Measurements from ENCODE around the gene S1PR4. TPM values are rescaled to one million over a fixed set of nuclear protein-coding genes. Genes with fewer than 3 reads are reported as not detected.
"Not testable (repeated sequence)": the region's sequence is repeated elsewhere in the genome, so short reads cannot be mapped to it uniquely, and the experiment has no call there.

S1PR4 gene
- total RNA-seq, 1 donor from 2014 or later, result 0.26 TPM

DNA sequence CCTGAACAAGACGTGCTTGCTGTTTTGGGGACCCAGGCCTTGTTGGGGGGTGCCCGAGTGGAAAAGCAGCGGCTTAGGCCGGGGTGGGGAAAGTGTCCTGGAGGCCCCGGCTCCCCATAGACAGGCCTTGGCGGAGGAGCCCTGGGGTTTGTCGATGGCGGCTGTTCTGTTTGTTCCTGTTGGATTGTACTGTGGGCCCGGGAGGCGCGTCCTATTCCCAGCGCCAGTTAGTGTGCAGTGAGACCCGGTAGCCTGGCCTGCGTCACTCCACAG, 18.3 kb downstream of the S1PR4 start:
- H3K27me3 ChIP-seq (ENCODE audit: control insufficient read depth, insufficient read depth, low read length), result no peaks in the 10 kb centered on the region
- TF ChIP-seq, protein P1, sequence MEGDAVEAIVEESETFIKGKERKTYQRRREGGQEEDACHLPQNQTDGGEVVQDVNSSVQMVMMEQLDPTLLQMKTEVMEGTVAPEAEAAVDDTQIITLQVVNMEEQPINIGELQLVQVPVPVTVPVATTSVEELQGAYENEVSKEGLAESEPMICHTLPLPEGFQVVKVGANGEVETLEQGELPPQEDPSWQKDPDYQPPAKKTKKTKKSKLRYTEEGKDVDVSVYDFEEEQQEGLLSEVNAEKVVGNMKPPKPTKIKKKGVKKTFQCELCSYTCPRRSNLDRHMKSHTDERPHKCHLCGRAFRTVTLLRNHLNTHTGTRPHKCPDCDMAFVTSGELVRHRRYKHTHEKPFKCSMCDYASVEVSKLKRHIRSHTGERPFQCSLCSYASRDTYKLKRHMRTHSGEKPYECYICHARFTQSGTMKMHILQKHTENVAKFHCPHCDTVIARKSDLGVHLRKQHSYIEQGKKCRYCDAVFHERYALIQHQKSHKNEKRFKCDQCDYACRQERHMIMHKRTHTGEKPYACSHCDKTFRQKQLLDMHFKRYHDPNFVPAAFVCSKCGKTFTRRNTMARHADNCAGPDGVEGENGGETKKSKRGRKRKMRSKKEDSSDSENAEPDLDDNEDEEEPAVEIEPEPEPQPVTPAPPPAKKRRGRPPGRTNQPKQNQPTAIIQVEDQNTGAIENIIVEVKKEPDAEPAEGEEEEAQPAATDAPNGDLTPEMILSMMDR (IDR thresholded peaks at IDR 0.05; ENCODE audit: insufficient read depth, low read length, severe bottlenecking), result no peak
- no peak overlapping the region for H3K4me3 ChIP-seq (ENCODE audit: low read depth, low read length)
- no peak for FAIRE-seq
- DNase-seq (ENCODE audit: low read depth), result no peak
- H3K36me3 ChIP-seq (ENCODE audit: control insufficient read depth, insufficient read depth, low read length), result peaks cover 21% of the 10 kb centered on the region

DNA sequence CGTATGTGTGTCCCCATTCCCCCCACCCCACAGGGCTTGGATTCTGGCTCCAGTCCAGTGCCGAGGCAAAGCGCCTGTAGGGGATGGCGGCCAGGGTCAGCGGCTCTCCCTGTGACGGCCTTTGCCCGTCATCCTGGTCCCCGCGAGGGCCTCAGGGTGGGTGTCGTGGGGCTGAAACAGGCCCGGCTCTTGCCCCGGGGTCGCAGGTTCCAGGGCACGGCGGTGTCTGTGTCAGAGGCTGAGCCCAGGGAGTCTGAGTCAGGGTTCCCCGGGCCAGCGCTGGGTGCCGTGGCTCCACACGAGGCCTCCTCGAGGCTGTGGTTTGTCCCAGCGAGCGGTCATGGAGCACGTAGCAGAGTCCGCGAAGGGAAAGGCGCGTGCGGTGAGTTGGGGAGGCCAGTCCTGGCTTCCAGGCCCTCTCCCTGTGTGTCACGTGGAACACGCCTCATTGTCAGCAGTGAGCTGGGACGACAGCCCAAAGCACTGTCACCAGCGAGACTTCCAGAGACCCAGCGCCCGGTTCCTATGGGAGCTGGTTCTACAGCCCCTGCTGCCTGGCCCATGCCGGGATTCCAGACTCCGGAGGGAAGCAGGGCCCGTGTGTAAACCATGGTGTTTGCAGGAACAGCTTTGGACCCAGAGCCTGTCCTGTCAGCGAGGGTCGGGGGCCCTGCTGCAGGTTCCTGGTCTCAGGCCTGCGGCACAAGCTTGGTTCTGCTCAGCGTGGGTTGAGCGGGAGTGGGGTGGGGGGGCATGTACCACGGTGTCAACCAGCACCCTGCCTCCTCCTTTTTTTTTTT, 20.5 kb downstream of the S1PR4 start:
- FAIRE-seq, result no peak
- no peak overlapping the region for H3K4me3 ChIP-seq (ENCODE audit: low read depth, low read length)
- no peaks in the 10 kb centered on the region for H3K27me3 ChIP-seq (ENCODE audit: control insufficient read depth, insufficient read depth, low read length)
- no peak for DNase-seq (ENCODE audit: low read depth)
- peaks cover 20% of the 10 kb centered on the region for H3K36me3 ChIP-seq (ENCODE audit: control insufficient read depth, insufficient read depth, low read length)
- TF ChIP-seq, protein P1 (IDR thresholded peaks at IDR 0.05; ENCODE audit: insufficient read depth, low read length, severe bottlenecking), result no peak

DNA sequence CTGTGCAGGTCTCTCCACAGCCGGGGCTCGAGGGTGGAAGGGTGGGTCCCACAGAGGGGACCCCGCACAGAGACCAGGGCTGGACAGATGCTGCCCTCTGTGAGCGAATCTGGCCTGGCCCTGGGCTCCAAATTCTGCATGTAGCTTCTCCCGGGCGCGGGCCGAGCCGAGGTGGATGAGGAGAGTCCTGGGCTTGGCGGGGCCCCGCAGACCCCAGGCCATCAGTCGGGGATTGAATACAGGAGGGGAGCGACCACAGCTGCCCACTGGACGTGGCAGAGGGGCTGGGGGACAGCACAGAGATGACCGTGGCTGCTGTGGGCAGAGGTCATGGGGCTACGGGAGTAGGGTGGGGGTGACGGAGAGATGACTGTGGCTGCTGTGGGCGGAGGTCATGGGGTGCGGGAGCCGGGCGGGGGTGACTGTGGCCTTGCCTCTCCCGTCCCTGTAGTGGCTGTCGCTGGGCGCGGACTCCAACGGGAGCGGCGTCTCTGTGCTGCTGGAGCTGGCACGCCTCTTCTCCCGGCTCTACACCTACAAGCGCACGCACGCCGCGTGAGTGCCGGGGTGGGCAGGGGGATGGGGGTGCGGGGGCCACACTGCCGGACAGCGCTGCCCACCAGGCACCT, 22.6 kb downstream of the S1PR4 start:
- DNase-seq (ENCODE audit: low read depth) (no peak), FAIRE-seq (no peak)
- TF ChIP-seq, protein P1 (IDR thresholded peaks at IDR 0.05; ENCODE audit: insufficient read depth, low read length, severe bottlenecking), result no peak
- Histone ChIP-seq H3K4me3 (ENCODE audit: low read depth, low read length) (no peak overlapping the region), H3K27me3 (ENCODE audit: control insufficient read depth, insufficient read depth, low read length) (no peaks in the 10 kb centered on the region), H3K36me3 (ENCODE audit: control insufficient read depth, insufficient read depth, low read length) (peaks cover 23% of the 10 kb centered on the region)

DNA sequence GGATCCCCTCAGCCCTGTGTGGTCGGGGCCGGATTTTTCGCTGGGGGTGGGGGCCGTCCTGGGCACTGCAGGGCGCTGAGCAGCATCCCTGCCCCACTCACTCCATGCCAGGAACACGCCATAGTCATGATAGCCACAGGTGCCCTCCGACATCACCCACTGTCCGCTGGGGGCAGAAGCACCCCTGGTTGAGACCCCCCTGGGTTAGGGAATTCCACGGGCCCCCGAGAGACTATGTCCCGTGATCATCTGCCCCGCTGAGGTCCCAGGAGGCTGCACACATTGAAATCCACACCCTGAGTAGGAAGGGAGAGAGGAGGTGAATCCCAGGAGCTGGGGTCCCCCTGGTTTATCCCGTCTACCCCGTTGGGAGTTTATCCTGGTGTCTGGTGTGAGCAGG, 23.3 kb downstream of the S1PR4 start:
- no peak overlapping the region for H3K4me3 ChIP-seq (ENCODE audit: low read depth, low read length)
- FAIRE-seq (no peak), DNase-seq (ENCODE audit: low read depth) (no peak)
- TF ChIP-seq, protein P1 (IDR thresholded peaks at IDR 0.05; ENCODE audit: insufficient read depth, low read length, severe bottlenecking), result no peak
- H3K36me3 ChIP-seq (ENCODE audit: control insufficient read depth, insufficient read depth, low read length), result peaks cover 19% of the 10 kb centered on the region
- H3K27me3 ChIP-seq (ENCODE audit: control insufficient read depth, insufficient read depth, low read length), result no peaks in the 10 kb centered on the region

DNA sequence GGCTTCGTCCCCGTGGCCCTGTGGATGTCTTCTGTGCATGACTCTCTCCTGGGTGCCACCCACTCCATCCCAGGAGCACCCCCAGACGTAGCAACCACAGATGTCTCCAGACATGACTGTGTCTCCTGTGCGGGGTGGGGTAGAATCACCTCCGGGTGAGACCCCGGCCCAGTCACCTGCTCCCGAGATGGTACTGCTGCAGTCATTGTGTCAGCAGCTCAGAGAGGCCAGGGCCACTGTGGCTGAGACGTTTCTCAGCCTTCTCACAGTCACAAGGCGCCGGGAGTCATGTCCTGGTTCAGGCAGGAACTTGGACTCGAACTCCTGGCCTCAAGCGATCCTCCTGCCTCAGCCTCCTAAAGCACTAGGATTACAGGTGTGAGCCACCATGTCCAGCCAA, 23.8 kb downstream of the S1PR4 start:
- TF ChIP-seq, protein P1 (IDR thresholded peaks at IDR 0.05; ENCODE audit: insufficient read depth, low read length, severe bottlenecking), result no peak
- no peaks in the 10 kb centered on the region for H3K27me3 ChIP-seq (ENCODE audit: control insufficient read depth, insufficient read depth, low read length)
- peaks cover 21% of the 10 kb centered on the region for H3K36me3 ChIP-seq (ENCODE audit: control insufficient read depth, insufficient read depth, low read length)
- H3K4me3 ChIP-seq (ENCODE audit: low read depth, low read length), result no peak overlapping the region
- DNase-seq (ENCODE audit: low read depth) (no peak), FAIRE-seq (no peak)

DNA sequence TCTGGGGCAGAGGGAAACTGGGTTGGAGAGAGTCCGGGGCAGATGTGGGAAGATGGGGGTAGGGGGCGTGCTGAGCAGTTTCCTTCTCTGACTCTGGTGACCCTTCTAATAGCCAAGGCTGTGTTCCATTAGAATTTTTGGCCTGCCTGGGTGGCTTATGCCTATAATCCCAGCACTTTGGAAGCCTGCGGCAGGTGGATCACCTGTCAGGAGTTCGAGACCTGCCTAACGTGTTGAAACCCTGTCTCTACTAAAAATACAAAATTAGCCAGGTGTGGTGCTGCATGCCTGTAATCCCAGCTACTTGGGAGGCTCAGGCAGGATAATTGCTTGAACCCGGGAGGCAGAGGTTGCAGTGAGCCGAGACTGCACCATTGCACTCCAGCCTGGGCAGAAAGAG, 24.3 kb downstream of the S1PR4 start:
- not testable (repeated sequence) for FAIRE-seq; H3K27me3 ChIP-seq (ENCODE audit: control insufficient read depth, insufficient read depth, low read length); H3K4me3 ChIP-seq (ENCODE audit: low read depth, low read length); DNase-seq (ENCODE audit: low read depth)
- H3K36me3 ChIP-seq (ENCODE audit: control insufficient read depth, insufficient read depth, low read length), result peaks cover 22% of the 10 kb centered on the region
